HEK293 (cell line): ENCODE data around the gene SH2B3.

Source experiments
- CTCF ChIA-PET: fragments of 350-600 bp; formaldehyde crosslinking; extraction: SDS; loops from one replicate; lab custom pipeline; 2021; ENCODE audit warnings: antibody characterized with exemption; lab: Yijun Ruan, JAX
- POLR2A ChIA-PET: fragments of 300-600 bp; formaldehyde crosslinking; extraction: SDS; loops from one replicate; lab custom pipeline; 2020; ENCODE audit warnings: antibody characterized with exemption, inconsistent platforms; lab: Yijun Ruan, JAX
- H3K27ac ChIP-seq: fragments of 200-500 bp; sonication (Bioruptor generic); 2 replicates; pipeline ENCODE4 v1.5.1; 2014; ENCODE audit warnings: low read depth, low read length, control low read depth, inconsistent platforms; ENCODE audit errors: extremely low read depth
- H3K36me3 ChIP-seq, 2 experiments: fragments of 200-500 bp in 1 of 2; sonication (Bioruptor generic) in 1 of 2; 1 replicate in 1 of 2; 2 replicates in 1 of 2; pipeline ENCODE4 v1.5.1; 2014 to 2017; ENCODE audit warnings: inconsistent platforms in 2 of 2, low read length in 2 of 2; ENCODE audit not compliant: control insufficient read depth in 2 of 2, insufficient read depth in 1 of 2
- H3K4me1 ChIP-seq: fragments of 200-500 bp; sonication (Bioruptor generic); 2 replicates; pipeline ENCODE4 v1.5.1; 2014; ENCODE audit warnings: mild to moderate bottlenecking, low read length, inconsistent platforms; ENCODE audit not compliant: control insufficient read depth, insufficient read depth
- H3K4me3 ChIP-seq: 2 replicates; pipeline ENCODE4 v1.5.1; 2011; ENCODE audit warnings: low read depth, mild to moderate bottlenecking, control low read depth, low read length, moderate library complexity
- H3K9me3 ChIP-seq: fragments of 200-500 bp; sonication (Bioruptor generic); 2 replicates; pipeline ENCODE4 v1.5.1; 2014; ENCODE audit warnings: low read depth, low read length, inconsistent platforms; ENCODE audit not compliant: control insufficient read depth, insufficient read depth
- FEZF1 ChIP-seq: fragments of 450-650 bp; formaldehyde crosslinking; IDR thresholded peaks from 2 replicates; pipeline ENCODE4 v1.5.1; 2016; ENCODE audit warnings: missing biosample characterization, missing genetic modification characterization
- WT1 ChIP-seq: fragments of 450-650 bp; formaldehyde crosslinking; IDR thresholded peaks from 2 replicates; pipeline ENCODE4 v1.5.1; 2016; ENCODE audit warnings: missing biosample characterization, missing genetic modification characterization
- ZBTB1 ChIP-seq: fragments of 450-650 bp; formaldehyde crosslinking; IDR thresholded peaks from 2 replicates; pipeline ENCODE4 v1.5.1; 2016; ENCODE audit warnings: missing biosample characterization, missing genetic modification characterization
- ZNF48 ChIP-seq: fragments of 450-650 bp; formaldehyde crosslinking; IDR thresholded peaks from 2 replicates; pipeline ENCODE4 v1.5.1; 2016; ENCODE audit warnings: missing biosample characterization, missing genetic modification characterization
- ZNF610 ChIP-seq: fragments of 450-650 bp; formaldehyde crosslinking; IDR thresholded peaks from 2 replicates; pipeline ENCODE4 v1.5.1; 2016; ENCODE audit warnings: missing biosample characterization, missing genetic modification characterization, borderline replicate concordance
- ZNF654 ChIP-seq: fragments of 450-650 bp; formaldehyde crosslinking; IDR thresholded peaks from 2 replicates; pipeline ENCODE4 v1.5.1; 2016; ENCODE audit warnings: low read depth, missing biosample characterization, missing genetic modification characterization
- ZNF658 ChIP-seq: fragments of 450-650 bp; formaldehyde crosslinking; IDR thresholded peaks from 2 replicates; pipeline ENCODE4; 2016; ENCODE audit warnings: missing biosample characterization, missing genetic modification characterization
- ZNF707 ChIP-seq: fragments of 450-650 bp; formaldehyde crosslinking; IDR thresholded peaks from 2 replicates; pipeline ENCODE4 v1.5.1; 2016; ENCODE audit warnings: missing biosample characterization, missing genetic modification characterization
- TF ChIP-seq, protein P1 (sequence below): fragments of 450-650 bp; formaldehyde crosslinking; IDR thresholded peaks from 2 replicates; pipeline ENCODE4 v1.5.1; 2016; ENCODE audit warnings: missing biosample characterization, missing genetic modification characterization
- TF ChIP-seq, protein P2 (sequence below): fragments of 450-650 bp; formaldehyde crosslinking; IDR thresholded peaks from 2 replicates; pipeline ENCODE4 v1.5.1; 2016; ENCODE audit warnings: missing biosample characterization, missing genetic modification characterization
- TF ChIP-seq, protein P3 (sequence below): fragments of 450-650 bp; formaldehyde crosslinking; IDR thresholded peaks from 2 replicates; pipeline ENCODE4 v1.5.1; 2016; ENCODE audit warnings: missing biosample characterization, missing genetic modification characterization
- TF ChIP-seq, protein P4 (sequence below): IDR thresholded peaks from 2 replicates; pipeline ENCODE4 v1.6.1; 2011; ENCODE audit warnings: mild to moderate bottlenecking, low read depth, low read length, borderline replicate concordance
- TF ChIP-seq, protein P5 (sequence below): fragments of 450-650 bp; formaldehyde crosslinking; IDR thresholded peaks from 2 replicates; pipeline ENCODE4 v1.5.1; 2016; ENCODE audit warnings: missing biosample characterization, missing genetic modification characterization

The SH2B3 gene

DNA sequence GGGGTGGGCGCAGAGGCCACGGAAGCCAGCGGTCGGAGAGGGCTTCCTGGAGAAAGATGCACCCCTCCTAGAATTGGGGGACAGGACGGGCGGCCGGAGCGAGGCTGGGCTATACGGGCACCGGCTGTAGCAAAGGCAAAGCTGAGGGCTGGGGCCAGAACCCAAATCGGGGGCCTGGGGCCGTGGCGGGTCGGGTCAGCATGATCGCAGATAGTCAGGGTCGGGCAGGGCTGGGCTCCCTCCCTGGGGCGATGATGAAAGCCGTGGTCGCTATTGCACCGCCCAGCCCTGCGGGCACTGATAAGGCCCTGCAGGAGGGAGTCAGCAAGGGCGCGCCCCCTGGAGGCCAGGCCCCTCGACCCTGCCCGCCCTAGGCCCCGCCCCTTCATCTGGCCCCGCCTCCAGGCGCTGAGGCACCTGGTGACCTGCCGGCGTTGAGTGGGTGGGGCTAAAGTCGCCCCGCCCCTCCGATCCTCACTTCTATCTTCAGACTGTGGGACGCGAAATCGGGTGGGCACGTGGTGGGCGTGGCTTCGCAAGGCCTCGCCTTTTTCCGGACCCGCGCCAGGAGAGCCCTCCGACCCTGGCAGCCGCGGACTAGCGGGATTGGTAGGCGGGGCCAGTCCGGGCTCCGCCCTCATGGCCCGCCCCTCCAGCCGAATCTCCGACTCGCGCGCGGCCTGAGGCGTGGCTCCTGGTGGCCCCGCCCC, 419 bp upstream of the SH2B3 start (continued):
- TF ChIP-seq, protein P1, sequence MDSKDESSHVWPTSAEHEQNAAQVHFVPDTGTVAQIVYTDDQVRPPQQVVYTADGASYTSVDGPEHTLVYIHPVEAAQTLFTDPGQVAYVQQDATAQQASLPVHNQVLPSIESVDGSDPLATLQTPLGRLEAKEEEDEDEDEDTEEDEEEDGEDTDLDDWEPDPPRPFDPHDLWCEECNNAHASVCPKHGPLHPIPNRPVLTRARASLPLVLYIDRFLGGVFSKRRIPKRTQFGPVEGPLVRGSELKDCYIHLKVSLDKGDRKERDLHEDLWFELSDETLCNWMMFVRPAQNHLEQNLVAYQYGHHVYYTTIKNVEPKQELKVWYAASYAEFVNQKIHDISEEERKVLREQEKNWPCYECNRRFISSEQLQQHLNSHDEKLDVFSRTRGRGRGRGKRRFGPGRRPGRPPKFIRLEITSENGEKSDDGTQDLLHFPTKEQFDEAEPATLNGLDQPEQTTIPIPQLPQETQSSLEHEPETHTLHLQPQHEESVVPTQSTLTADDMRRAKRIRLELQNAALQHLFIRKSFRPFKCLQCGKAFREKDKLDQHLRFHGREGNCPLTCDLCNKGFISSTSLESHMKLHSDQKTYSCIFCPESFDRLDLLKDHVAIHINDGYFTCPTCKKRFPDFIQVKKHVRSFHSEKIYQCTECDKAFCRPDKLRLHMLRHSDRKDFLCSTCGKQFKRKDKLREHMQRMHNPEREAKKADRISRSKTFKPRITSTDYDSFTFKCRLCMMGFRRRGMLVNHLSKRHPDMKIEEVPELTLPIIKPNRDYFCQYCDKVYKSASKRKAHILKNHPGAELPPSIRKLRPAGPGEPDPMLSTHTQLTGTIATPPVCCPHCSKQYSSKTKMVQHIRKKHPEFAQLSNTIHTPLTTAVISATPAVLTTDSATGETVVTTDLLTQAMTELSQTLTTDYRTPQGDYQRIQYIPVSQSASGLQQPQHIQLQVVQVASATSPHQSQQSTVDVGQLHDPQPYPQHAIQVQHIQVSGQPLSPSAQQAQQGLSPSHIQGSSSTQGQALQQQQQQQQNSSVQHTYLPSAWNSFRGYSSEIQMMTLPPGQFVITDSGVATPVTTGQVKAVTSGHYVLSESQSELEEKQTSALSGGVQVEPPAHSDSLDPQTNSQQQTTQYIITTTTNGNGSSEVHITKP (tag by site-specific recombination) = peak; percentile 55
- TF ChIP-seq ZNF654 (tag by site-specific recombination) = no peak
- TF ChIP-seq, protein P2, sequence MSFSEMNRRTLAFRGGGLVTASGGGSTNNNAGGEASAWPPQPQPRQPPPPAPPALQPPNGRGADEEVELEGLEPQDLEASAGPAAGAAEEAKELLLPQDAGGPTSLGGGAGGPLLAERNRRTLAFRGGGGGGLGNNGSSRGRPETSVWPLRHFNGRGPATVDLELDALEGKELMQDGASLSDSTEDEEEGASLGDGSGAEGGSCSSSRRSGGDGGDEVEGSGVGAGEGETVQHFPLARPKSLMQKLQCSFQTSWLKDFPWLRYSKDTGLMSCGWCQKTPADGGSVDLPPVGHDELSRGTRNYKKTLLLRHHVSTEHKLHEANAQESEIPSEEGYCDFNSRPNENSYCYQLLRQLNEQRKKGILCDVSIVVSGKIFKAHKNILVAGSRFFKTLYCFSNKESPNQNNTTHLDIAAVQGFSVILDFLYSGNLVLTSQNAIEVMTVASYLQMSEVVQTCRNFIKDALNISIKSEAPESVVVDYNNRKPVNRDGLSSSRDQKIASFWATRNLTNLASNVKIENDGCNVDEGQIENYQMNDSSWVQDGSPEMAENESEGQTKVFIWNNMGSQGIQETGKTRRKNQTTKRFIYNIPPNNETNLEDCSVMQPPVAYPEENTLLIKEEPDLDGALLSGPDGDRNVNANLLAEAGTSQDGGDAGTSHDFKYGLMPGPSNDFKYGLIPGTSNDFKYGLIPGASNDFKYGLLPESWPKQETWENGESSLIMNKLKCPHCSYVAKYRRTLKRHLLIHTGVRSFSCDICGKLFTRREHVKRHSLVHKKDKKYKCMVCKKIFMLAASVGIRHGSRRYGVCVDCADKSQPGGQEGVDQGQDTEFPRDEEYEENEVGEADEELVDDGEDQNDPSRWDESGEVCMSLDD = peak; percentile 68
- TF ChIP-seq, protein P3, sequence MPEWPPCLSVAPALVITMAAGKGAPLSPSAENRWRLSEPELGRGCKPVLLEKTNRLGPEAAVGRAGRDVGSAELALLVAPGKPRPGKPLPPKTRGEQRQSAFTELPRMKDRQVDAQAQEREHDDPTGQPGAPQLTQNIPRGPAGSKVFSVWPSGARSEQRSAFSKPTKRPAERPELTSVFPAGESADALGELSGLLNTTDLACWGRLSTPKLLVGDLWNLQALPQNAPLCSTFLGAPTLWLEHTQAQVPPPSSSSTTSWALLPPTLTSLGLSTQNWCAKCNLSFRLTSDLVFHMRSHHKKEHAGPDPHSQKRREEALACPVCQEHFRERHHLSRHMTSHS (tag by site-specific recombination) = peak; percentile 62; the same call in 1 of the 2 replicates
- TF ChIP-seq ZNF707 (tag by site-specific recombination) = no peak
- TF ChIP-seq ZBTB1 = no peak
- TF ChIP-seq, protein P4, sequence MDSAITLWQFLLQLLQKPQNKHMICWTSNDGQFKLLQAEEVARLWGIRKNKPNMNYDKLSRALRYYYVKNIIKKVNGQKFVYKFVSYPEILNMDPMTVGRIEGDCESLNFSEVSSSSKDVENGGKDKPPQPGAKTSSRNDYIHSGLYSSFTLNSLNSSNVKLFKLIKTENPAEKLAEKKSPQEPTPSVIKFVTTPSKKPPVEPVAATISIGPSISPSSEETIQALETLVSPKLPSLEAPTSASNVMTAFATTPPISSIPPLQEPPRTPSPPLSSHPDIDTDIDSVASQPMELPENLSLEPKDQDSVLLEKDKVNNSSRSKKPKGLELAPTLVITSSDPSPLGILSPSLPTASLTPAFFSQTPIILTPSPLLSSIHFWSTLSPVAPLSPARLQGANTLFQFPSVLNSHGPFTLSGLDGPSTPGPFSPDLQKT = no peak
- TF ChIP-seq FEZF1 (tag by site-specific recombination) = 0 out of 2 replicates have a peak, but pooled peaks have one; percentile 5
- peak; percentile 57; the same call in 1 of the 2 replicates for TF ChIP-seq ZNF610
- TF ChIP-seq, protein P5, sequence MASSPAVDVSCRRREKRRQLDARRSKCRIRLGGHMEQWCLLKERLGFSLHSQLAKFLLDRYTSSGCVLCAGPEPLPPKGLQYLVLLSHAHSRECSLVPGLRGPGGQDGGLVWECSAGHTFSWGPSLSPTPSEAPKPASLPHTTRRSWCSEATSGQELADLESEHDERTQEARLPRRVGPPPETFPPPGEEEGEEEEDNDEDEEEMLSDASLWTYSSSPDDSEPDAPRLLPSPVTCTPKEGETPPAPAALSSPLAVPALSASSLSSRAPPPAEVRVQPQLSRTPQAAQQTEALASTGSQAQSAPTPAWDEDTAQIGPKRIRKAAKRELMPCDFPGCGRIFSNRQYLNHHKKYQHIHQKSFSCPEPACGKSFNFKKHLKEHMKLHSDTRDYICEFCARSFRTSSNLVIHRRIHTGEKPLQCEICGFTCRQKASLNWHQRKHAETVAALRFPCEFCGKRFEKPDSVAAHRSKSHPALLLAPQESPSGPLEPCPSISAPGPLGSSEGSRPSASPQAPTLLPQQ (tag by site-specific recombination) = peak; percentile 85
- no peak for TF ChIP-seq ZNF658
- TF ChIP-seq ZNF48 (tag by site-specific recombination) = no peak

DNA sequence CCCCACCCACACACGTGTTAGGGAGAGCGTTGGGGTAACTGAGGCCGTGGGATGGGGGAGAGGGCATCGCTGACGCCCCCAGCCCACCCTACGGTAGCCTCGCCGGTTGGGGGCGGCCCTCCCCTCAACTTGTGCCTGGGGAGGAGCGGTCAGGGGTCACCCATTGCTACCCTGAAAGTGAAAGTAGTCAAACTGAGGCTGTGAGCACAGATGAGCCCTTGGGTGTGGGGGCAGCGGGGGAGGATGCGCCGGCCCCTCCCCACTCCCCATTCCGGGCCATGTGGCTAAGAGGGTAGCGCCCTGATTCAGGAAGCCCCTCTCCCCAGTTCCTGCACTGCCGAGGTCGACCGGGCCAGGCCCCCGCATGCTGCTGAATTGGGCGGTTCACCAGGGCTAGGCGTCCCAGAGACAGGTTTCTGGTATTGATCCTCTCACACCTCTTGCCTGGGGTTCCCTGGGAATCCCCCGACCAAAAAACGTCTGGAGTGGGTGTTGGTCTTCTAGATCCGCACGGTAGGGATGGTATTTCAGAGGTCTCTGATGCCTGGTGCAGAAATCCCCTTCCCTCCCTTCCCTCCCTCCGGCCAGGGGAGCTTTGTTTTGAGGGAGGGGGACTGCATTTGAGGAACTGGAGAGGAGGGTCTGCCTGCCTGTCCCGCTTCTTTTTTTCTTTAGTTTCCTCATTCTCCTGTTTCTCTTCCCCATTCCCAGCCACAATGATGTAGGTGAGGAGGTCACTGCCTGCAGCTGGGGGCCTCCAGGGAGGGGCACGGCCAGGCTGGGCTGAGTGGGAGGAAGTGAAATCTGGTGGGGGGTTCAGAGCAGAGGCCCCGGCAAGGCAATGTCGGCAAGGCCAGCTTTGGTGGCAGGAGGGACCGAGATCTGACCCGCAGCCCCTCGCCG, 1.0 kb downstream of the SH2B3 start:
- CTCF ChIA-PET = interaction anchor here (2.5 to 3.1 kb wide), 2 partner anchors 10 to 11 kb away, joined by 13 to 15 read pairs; no protein-coding TSS in a partner anchor
- no peaks in the 10 kb centered on the region for H3K4me1 ChIP-seq
- H3K36me3 ChIP-seq = no peaks in the 10 kb centered on the region
- H3K27ac ChIP-seq = peak overlapping the region; percentile 34; the same call in 1 of the 2 replicates
- POLR2A ChIA-PET = no interaction called here
- peak overlapping the region; percentile 59 for H3K4me3 ChIP-seq
- H3K9me3 ChIP-seq = no peaks in the 10 kb centered on the region
- TF ChIP-seq, protein P2 = peak; percentile 34; the same call in 1 of the 2 replicates
- TF ChIP-seq WT1 (tag by site-specific recombination) = no peak
